MM.1S (cell line): ENCODE measurements around the gene RXRA.

ENCODE experiments used
- EZH2phosphoT487 ChIP-seq: fragments of 300-600 bp; sonication (generic); IDR thresholded peaks from 2 replicates; pipeline ENCODE4 v1.6.1; 2018; ENCODE audit warnings: antibody characterized with exemption, low read length
- TF ChIP-seq, protein P1 (sequence below): fragments of 300-600 bp; sonication (generic); IDR thresholded peaks from 2 replicates; pipeline ENCODE4 v1.5.1; 2016; ENCODE audit warnings: antibody characterized with exemption, low read length, mixed read lengths

DNA sequence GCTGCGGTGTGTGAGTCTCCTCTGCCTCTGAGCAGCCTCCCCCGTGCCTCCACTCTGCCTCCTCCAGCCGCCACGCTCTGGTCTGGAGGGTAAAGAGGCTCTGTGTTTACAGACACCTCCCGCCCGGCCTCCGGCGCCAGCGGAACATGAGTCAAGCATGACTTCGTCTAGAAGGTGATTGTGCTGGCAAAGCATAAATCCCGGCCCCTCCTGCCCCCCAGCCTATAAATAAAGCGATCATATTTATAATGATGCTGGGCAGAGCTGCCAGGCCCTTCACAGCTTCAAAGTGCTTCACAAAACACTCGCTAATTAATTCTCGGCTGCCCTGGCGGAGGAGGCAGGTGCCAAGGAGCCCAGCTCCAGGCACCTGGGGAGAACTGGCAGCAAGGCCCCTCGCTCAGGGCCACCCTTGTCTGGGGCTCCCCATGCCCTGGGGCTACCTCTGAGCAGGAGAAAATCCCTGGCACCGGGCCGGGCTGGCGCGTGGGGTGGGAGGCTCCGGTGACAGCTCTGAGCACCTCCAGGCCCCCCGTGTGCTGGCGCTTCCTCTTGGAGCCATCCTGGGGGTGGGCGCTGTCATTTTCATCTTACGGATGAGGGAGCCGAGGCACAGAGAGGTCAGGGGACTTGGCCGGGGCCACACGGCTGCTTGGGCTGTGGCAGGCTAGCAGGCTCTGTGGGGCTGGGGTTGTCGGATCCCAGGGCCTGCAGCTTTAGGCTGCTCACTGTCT is 87.8 kb downstream of the RXRA start:
- TF ChIP-seq, protein P1, sequence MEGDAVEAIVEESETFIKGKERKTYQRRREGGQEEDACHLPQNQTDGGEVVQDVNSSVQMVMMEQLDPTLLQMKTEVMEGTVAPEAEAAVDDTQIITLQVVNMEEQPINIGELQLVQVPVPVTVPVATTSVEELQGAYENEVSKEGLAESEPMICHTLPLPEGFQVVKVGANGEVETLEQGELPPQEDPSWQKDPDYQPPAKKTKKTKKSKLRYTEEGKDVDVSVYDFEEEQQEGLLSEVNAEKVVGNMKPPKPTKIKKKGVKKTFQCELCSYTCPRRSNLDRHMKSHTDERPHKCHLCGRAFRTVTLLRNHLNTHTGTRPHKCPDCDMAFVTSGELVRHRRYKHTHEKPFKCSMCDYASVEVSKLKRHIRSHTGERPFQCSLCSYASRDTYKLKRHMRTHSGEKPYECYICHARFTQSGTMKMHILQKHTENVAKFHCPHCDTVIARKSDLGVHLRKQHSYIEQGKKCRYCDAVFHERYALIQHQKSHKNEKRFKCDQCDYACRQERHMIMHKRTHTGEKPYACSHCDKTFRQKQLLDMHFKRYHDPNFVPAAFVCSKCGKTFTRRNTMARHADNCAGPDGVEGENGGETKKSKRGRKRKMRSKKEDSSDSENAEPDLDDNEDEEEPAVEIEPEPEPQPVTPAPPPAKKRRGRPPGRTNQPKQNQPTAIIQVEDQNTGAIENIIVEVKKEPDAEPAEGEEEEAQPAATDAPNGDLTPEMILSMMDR, result no peak
- TF ChIP-seq EZH2phosphoT487, result no peak
